ENCODE results near the gene SELP.

The SELP gene

GRCh38 chr1:169595764-169596711, 33.9 kb downstream of the SELP start:
- H4K8ac ChIP-seq (ENCODE audit: low read length) = no peak overlapping the region
- H3K79me1 ChIP-seq (replicated peaks; ENCODE audit: low read length, poor library complexity, severe bottlenecking) = no peaks in the 10 kb centered on the region
- no peaks in the 10 kb centered on the region for H3K9me3 ChIP-seq (ENCODE audit: control insufficient read depth, low read length)
- no peak overlapping the region for H4K91ac ChIP-seq (ENCODE audit: low read length)
- H3K27me3 ChIP-seq (ENCODE audit: control insufficient read depth in 1 of 2, insufficient read depth in 1 of 2, low read length in 2 of 2) = peaks cover 7 to 26% of the 10 kb centered on the region in 2 experiments
- WGBS = 60% methylated on average over 2 of the region's 3 CpGs
- no peak overlapping the region for H2BK5ac ChIP-seq (ENCODE audit: low read depth, low read length, poor library complexity, severe bottlenecking)
- H3K4me3 ChIP-seq (ENCODE audit: insufficient read depth in 1 of 2, low read depth in 1 of 2, low read length in 2 of 2) = no peak overlapping the region
- no peak overlapping the region for H3K18ac ChIP-seq (ENCODE audit: low read depth in 1 of 2, low read length in 2 of 2)
- H3K27ac ChIP-seq (ENCODE audit: low read length, poor library complexity, severe bottlenecking) = no peak overlapping the region
- H2BK15ac ChIP-seq (ENCODE audit: low read depth, poor library complexity, severe bottlenecking) = no peak overlapping the region
- no peak overlapping the region for H3K4me2 ChIP-seq (ENCODE audit: low read length, poor library complexity, severe bottlenecking)
- no peak overlapping the region for H2BK120ac ChIP-seq (ENCODE audit: low read depth, low read length)
- H3K9ac ChIP-seq (ENCODE audit: low read length) = no peak overlapping the region
- H2AK5ac ChIP-seq (ENCODE audit: low read length, severe bottlenecking) = no peak overlapping the region
- H3K14ac ChIP-seq (ENCODE audit: low read length in 2 of 2) = no peak overlapping the region
- no peak overlapping the region for H2AFZ ChIP-seq (ENCODE audit: low read depth, low read length)
- no peak overlapping the region for H2BK12ac ChIP-seq (ENCODE audit: low read length in 2 of 2)
- no peak overlapping the region for H3K23ac ChIP-seq (ENCODE audit: low read length in 2 of 2)
- DNase-seq = peak; percentile 30
- H3K4me1 ChIP-seq (ENCODE audit: control insufficient read depth, insufficient read depth, low read depth, low read length) = no peaks in the 10 kb centered on the region
- no peak overlapping the region for H3K4ac ChIP-seq (ENCODE audit: low read depth in 1 of 2, low read length in 2 of 2)
- no peaks in the 10 kb centered on the region for H3K36me3 ChIP-seq (ENCODE audit: control insufficient read depth in 1 of 2, insufficient read depth in 2 of 2, low read depth in 1 of 2, low read length in 2 of 2)

- Histone ChIP-seq H3K4me2 (ENCODE audit: low read length, poor library complexity, severe bottlenecking) (no peak overlapping the region), H3K36me3 (ENCODE audit: control insufficient read depth in 1 of 2, insufficient read depth in 2 of 2, low read depth in 1 of 2, low read length in 2 of 2) (no peaks in the 10 kb centered on the region), H2AK5ac (ENCODE audit: low read length, severe bottlenecking) (no peak overlapping the region), H4K91ac (ENCODE audit: low read length) (no peak overlapping the region), H2BK120ac (ENCODE audit: low read depth, low read length) (no peak overlapping the region), H3K18ac (ENCODE audit: low read depth in 1 of 2, low read length in 2 of 2) (no peak overlapping the region), H3K79me1 (replicated peaks; ENCODE audit: low read length, poor library complexity, severe bottlenecking) (no peaks in the 10 kb centered on the region), H3K27me3 (ENCODE audit: control insufficient read depth in 1 of 2, insufficient read depth in 1 of 2, low read length in 2 of 2) (peaks cover 7 to 25% of the 10 kb centered on the region in 2 experiments), H3K4me3 (ENCODE audit: insufficient read depth in 1 of 2, low read depth in 1 of 2, low read length in 2 of 2) (no peak overlapping the region), H3K4me1 (ENCODE audit: control insufficient read depth, insufficient read depth, low read depth, low read length) (no peaks in the 10 kb centered on the region), H3K14ac (ENCODE audit: low read length in 2 of 2) (no peak overlapping the region), H3K4ac (ENCODE audit: low read depth in 1 of 2, low read length in 2 of 2) (no peak overlapping the region), H3K23ac (ENCODE audit: low read length in 2 of 2) (no peak overlapping the region), H4K8ac (ENCODE audit: low read length) (no peak overlapping the region), H2BK5ac (ENCODE audit: low read depth, low read length, poor library complexity, severe bottlenecking) (no peak overlapping the region), H2AFZ (ENCODE audit: low read depth, low read length) (no peak overlapping the region), H3K9me3 (ENCODE audit: control insufficient read depth, low read length) (no peaks in the 10 kb centered on the region), H3K9ac (ENCODE audit: low read length) (no peak overlapping the region), H2BK12ac (ENCODE audit: low read length in 2 of 2) (no peak overlapping the region), H3K27ac (ENCODE audit: low read length, poor library complexity, severe bottlenecking) (no peak overlapping the region), H2BK15ac (ENCODE audit: low read depth, poor library complexity, severe bottlenecking) (no peak overlapping the region)
- WGBS = 60% methylated on average over 2 of the region's 3 CpGs
- DNase-seq = no peak
Measured at GRCh38 chr1:169594391-169594790, 35.5 kb downstream of the SELP start.

- no peak overlapping the region for H4K91ac ChIP-seq (ENCODE audit: low read length)
- H3K4me2 ChIP-seq (ENCODE audit: low read length, poor library complexity, severe bottlenecking) = no peak overlapping the region
- H2BK15ac ChIP-seq (ENCODE audit: low read depth, poor library complexity, severe bottlenecking) = no peak overlapping the region
- no peaks in the 10 kb centered on the region for H3K36me3 ChIP-seq (ENCODE audit: control insufficient read depth in 1 of 2, insufficient read depth in 2 of 2, low read depth in 1 of 2, low read length in 2 of 2)
- H2AK5ac ChIP-seq (ENCODE audit: low read length, severe bottlenecking) = no peak overlapping the region
- no peak overlapping the region for H3K9ac ChIP-seq (ENCODE audit: low read length)
- H3K4ac ChIP-seq (ENCODE audit: low read depth in 1 of 2, low read length in 2 of 2) = no peak overlapping the region
- no peak overlapping the region for H4K8ac ChIP-seq (ENCODE audit: low read length)
- no peak overlapping the region for H3K18ac ChIP-seq (ENCODE audit: low read depth in 1 of 2, low read length in 2 of 2)
- no peak overlapping the region for H3K14ac ChIP-seq (ENCODE audit: low read length in 2 of 2)
- H3K4me3 ChIP-seq (ENCODE audit: insufficient read depth in 1 of 2, low read depth in 1 of 2, low read length in 2 of 2) = no peak overlapping the region
- no peak overlapping the region for H3K27ac ChIP-seq (ENCODE audit: low read length, poor library complexity, severe bottlenecking)
- H3K27me3 ChIP-seq (ENCODE audit: control insufficient read depth in 1 of 2, insufficient read depth in 1 of 2, low read length in 2 of 2) = peaks cover 7 to 14% of the 10 kb centered on the region in 2 experiments
- no peak for DNase-seq
- no peak overlapping the region for H2BK120ac ChIP-seq (ENCODE audit: low read depth, low read length)
- 100% methylated on average over 1 of the region's 5 CpGs for WGBS
- no peak overlapping the region for H2BK5ac ChIP-seq (ENCODE audit: low read depth, low read length, poor library complexity, severe bottlenecking)
- no peak overlapping the region for H3K23ac ChIP-seq (ENCODE audit: low read length in 2 of 2)
- H2AFZ ChIP-seq (ENCODE audit: low read depth, low read length) = no peak overlapping the region
- no peaks in the 10 kb centered on the region for H3K79me1 ChIP-seq (replicated peaks; ENCODE audit: low read length, poor library complexity, severe bottlenecking)
- H3K9me3 ChIP-seq (ENCODE audit: control insufficient read depth, low read length) = no peaks in the 10 kb centered on the region
- H3K4me1 ChIP-seq (ENCODE audit: control insufficient read depth, insufficient read depth, low read depth, low read length) = peaks cover 4% of the 10 kb centered on the region
- no peak overlapping the region for H2BK12ac ChIP-seq (ENCODE audit: low read length in 2 of 2)
Measured at GRCh38 chr1:169590932-169591331, 39.0 kb downstream of the SELP start.

- Histone ChIP-seq H3K9me3 (ENCODE audit: control insufficient read depth, low read length) (no peaks in the 10 kb centered on the region), H3K4ac (ENCODE audit: low read depth in 1 of 2, low read length in 2 of 2) (no peak overlapping the region), H3K9ac (ENCODE audit: low read length) (no peak overlapping the region), H2BK5ac (ENCODE audit: low read depth, low read length, poor library complexity, severe bottlenecking) (no peak overlapping the region), H2AFZ (ENCODE audit: low read depth, low read length) (no peak overlapping the region), H3K4me2 (ENCODE audit: low read length, poor library complexity, severe bottlenecking) (no peak overlapping the region), H3K4me3 (ENCODE audit: insufficient read depth in 1 of 2, low read depth in 1 of 2, low read length in 2 of 2) (no peak overlapping the region), H3K36me3 (ENCODE audit: control insufficient read depth in 1 of 2, insufficient read depth in 2 of 2, low read depth in 1 of 2, low read length in 2 of 2) (no peaks in the 10 kb centered on the region), H2AK5ac (ENCODE audit: low read length, severe bottlenecking) (no peak overlapping the region), H3K14ac (ENCODE audit: low read length in 2 of 2) (no peak overlapping the region), H4K8ac (ENCODE audit: low read length) (no peak overlapping the region), H3K79me1 (replicated peaks; ENCODE audit: low read length, poor library complexity, severe bottlenecking) (no peaks in the 10 kb centered on the region), H2BK120ac (ENCODE audit: low read depth, low read length) (no peak overlapping the region), H3K27me3 (ENCODE audit: control insufficient read depth in 1 of 2, insufficient read depth in 1 of 2, low read length in 2 of 2) (peaks cover 7 to 9% of the 10 kb centered on the region in 2 experiments), H3K27ac (ENCODE audit: low read length, poor library complexity, severe bottlenecking) (no peak overlapping the region), H3K23ac (ENCODE audit: low read length in 2 of 2) (no peak overlapping the region), H3K18ac (ENCODE audit: low read depth in 1 of 2, low read length in 2 of 2) (no peak overlapping the region), H4K91ac (ENCODE audit: low read length) (no peak overlapping the region), H3K4me1 (ENCODE audit: control insufficient read depth, insufficient read depth, low read depth, low read length) (peaks cover 4% of the 10 kb centered on the region), H2BK15ac (ENCODE audit: low read depth, poor library complexity, severe bottlenecking) (no peak overlapping the region), H2BK12ac (ENCODE audit: low read length in 2 of 2) (no peak overlapping the region)
- WGBS = 85% methylated on average over 4 of the region's 4 CpGs
- DNase-seq = no peak
Measured at GRCh38 chr1:169588785-169589485, 41.0 kb downstream of the SELP start.

Measured in mesenchymal stem cell (in vitro differentiated cells and primary cell).